ENCODE measurements around the gene ABLIM1. TPM values are rescaled to one million over a fixed set of nuclear protein-coding genes. Genes with fewer than 3 reads are reported as not detected.
A peak's percentile ranks its signal among the peaks of the same experiment; 100 is the strongest.

Gene ABLIM1
- total and polyA plus RNA-seq, 5 donors, result 149 to 462 (median 411) TPM

GRCh38 chr10:114647545-114648138 is 10.4 kb downstream of the ABLIM1 start:
- H3K27me3 ChIP-seq (ENCODE audit: control insufficient read depth, insufficient read depth), result no peaks in the 10 kb centered on the region
- intact Hi-C loops (cut with DNase I), result no loop called here
- DNase-seq (no peak), ATAC-seq (no peak)
- H3K4me1 ChIP-seq (ENCODE audit: control insufficient read depth, insufficient read depth, low read length), result peaks cover 18% of the 10 kb centered on the region
- H3K4me3 ChIP-seq (ENCODE audit: low read length), result no peak overlapping the region
- 80% methylated on average over 2 of the region's 2 CpGs for WGBS
- H3K27ac ChIP-seq (ENCODE audit: low read length), result peak overlapping the region; percentile 85
- H3K9me3 ChIP-seq (ENCODE audit: control insufficient read depth, low read length), result no peaks in the 10 kb centered on the region

GRCh38 chr10:114646426-114646825 is 11.6 kb downstream of the ABLIM1 start:
- Histone ChIP-seq H3K4me1 (ENCODE audit: control insufficient read depth, insufficient read depth, low read length) (peaks cover 11% of the 10 kb centered on the region), H3K27me3 (ENCODE audit: control insufficient read depth, insufficient read depth) (no peaks in the 10 kb centered on the region), H3K4me3 (ENCODE audit: low read length) (no peak overlapping the region), H3K9me3 (ENCODE audit: control insufficient read depth, low read length) (no peaks in the 10 kb centered on the region), H3K27ac (ENCODE audit: low read length) (peak overlapping the region; percentile 30)
- intact Hi-C loops (cut with DNase I), result no loop called here
- no peak for ATAC-seq
- no peak for DNase-seq
- 67% methylated on average over 5 of the region's 5 CpGs for WGBS

GRCh38 chr10:114645706-114646105 is 12.4 kb downstream of the ABLIM1 start:
- Histone ChIP-seq H3K4me3 (ENCODE audit: low read length) (no peak overlapping the region), H3K9me3 (ENCODE audit: control insufficient read depth, low read length) (no peaks in the 10 kb centered on the region), H3K27ac (ENCODE audit: low read length) (no peak overlapping the region), H3K4me1 (ENCODE audit: control insufficient read depth, insufficient read depth, low read length) (peaks cover 9% of the 10 kb centered on the region), H3K27me3 (ENCODE audit: control insufficient read depth, insufficient read depth) (no peaks in the 10 kb centered on the region)
- WGBS, result 70% methylated on average over 3 of the region's 3 CpGs
- intact Hi-C loops (cut with DNase I), result no loop called here
- ATAC-seq, result no peak
- no peak for DNase-seq

GRCh38 chr10:114643158-114643557 is 14.9 kb downstream of the ABLIM1 start:
- DNase-seq (no peak), ATAC-seq (no peak)
- peaks cover 8% of the 10 kb centered on the region for H3K4me1 ChIP-seq (ENCODE audit: control insufficient read depth, insufficient read depth, low read length)
- WGBS, result 82% methylated on average over 2 of the region's 2 CpGs
- no peaks in the 10 kb centered on the region for H3K9me3 ChIP-seq (ENCODE audit: control insufficient read depth, low read length)
- no peak overlapping the region for H3K27ac ChIP-seq (ENCODE audit: low read length)
- no peak overlapping the region for H3K4me3 ChIP-seq (ENCODE audit: low read length)
- intact Hi-C loops (cut with DNase I), result no loop called here
- H3K27me3 ChIP-seq (ENCODE audit: control insufficient read depth, insufficient read depth), result no peaks in the 10 kb centered on the region

GRCh38 chr10:114642729-114643128 is 15.3 kb downstream of the ABLIM1 start:
- WGBS, result 45% methylated on average over 5 of the region's 5 CpGs
- Histone ChIP-seq H3K27ac (ENCODE audit: low read length) (no peak overlapping the region), H3K9me3 (ENCODE audit: control insufficient read depth, low read length) (no peaks in the 10 kb centered on the region), H3K27me3 (ENCODE audit: control insufficient read depth, insufficient read depth) (no peaks in the 10 kb centered on the region), H3K4me3 (ENCODE audit: low read length) (no peak overlapping the region), H3K4me1 (ENCODE audit: control insufficient read depth, insufficient read depth, low read length) (peaks cover 8% of the 10 kb centered on the region)
- intact Hi-C loops (cut with DNase I), result no loop called here
- ATAC-seq, result no peak
- no peak for DNase-seq

- WGBS, result 48% methylated on average over 8 of the region's 8 CpGs
- peak overlapping the region; percentile 63 for H3K27ac ChIP-seq (ENCODE audit: low read length)
- ATAC-seq, result peak in 1 of 2 donors; percentile 39
- H3K9me3 ChIP-seq (ENCODE audit: control insufficient read depth, low read length), result no peaks in the 10 kb centered on the region
- intact Hi-C loops (cut with DNase I), result loop anchor here in 2 of 4 donors (10.0 kb wide), 2 partner anchors 46 to 126 kb away; no protein-coding TSS in a partner anchor
- H3K4me3 ChIP-seq (ENCODE audit: low read length), result no peak overlapping the region
- no peaks in the 10 kb centered on the region for H3K27me3 ChIP-seq (ENCODE audit: control insufficient read depth, insufficient read depth)
- no peak for DNase-seq
- peaks cover 11% of the 10 kb centered on the region for H3K4me1 ChIP-seq (ENCODE audit: control insufficient read depth, insufficient read depth, low read length)
Observed at GRCh38 chr10:114638821-114639625, 19.1 kb downstream of the ABLIM1 start.

- no peak for ATAC-seq
- peak overlapping the region; percentile 90 for H3K27ac ChIP-seq (ENCODE audit: low read length)
- WGBS, result 93% methylated on average over 6 of the region's 6 CpGs
- no peak overlapping the region for H3K4me3 ChIP-seq (ENCODE audit: low read length)
- no peak for DNase-seq
- peaks cover 18% of the 10 kb centered on the region for H3K4me1 ChIP-seq (ENCODE audit: control insufficient read depth, insufficient read depth, low read length)
- no peaks in the 10 kb centered on the region for H3K27me3 ChIP-seq (ENCODE audit: control insufficient read depth, insufficient read depth)
- H3K9me3 ChIP-seq (ENCODE audit: control insufficient read depth, low read length), result no peaks in the 10 kb centered on the region
- intact Hi-C loops (cut with DNase I), result loop anchor here in 2 of 4 donors (10.0 kb wide), 2 partner anchors 49 to 129 kb away; no protein-coding TSS in a partner anchor
Observed at GRCh38 chr10:114635797-114636550, 22.1 kb downstream of the ABLIM1 start.

- no peak for DNase-seq
- Histone ChIP-seq H3K27me3 (ENCODE audit: control insufficient read depth, insufficient read depth) (no peaks in the 10 kb centered on the region), H3K4me1 (ENCODE audit: control insufficient read depth, insufficient read depth, low read length) (peaks cover 18% of the 10 kb centered on the region), H3K9me3 (ENCODE audit: control insufficient read depth, low read length) (no peaks in the 10 kb centered on the region), H3K27ac (ENCODE audit: low read length) (peak overlapping the region; percentile 90), H3K4me3 (ENCODE audit: low read length) (peak overlapping the region; percentile 5)
- 17% methylated on average over 7 of the region's 7 CpGs for WGBS
- ATAC-seq, result no peak
- intact Hi-C loops (cut with DNase I), result loop anchor here in 2 of 4 donors (10.0 kb wide), 2 partner anchors 50 to 130 kb away; no protein-coding TSS in a partner anchor
Observed at GRCh38 chr10:114635101-114635500, 23.0 kb downstream of the ABLIM1 start.

- Histone ChIP-seq H3K4me1 (ENCODE audit: control insufficient read depth, insufficient read depth, low read length) (peaks cover 18% of the 10 kb centered on the region), H3K9me3 (ENCODE audit: control insufficient read depth, low read length) (no peaks in the 10 kb centered on the region), H3K4me3 (ENCODE audit: low read length) (peak overlapping the region; percentile 5), H3K27ac (ENCODE audit: low read length) (peak overlapping the region; percentile 57), H3K27me3 (ENCODE audit: control insufficient read depth, insufficient read depth) (no peaks in the 10 kb centered on the region)
- DNase-seq, result peak; percentile 77 to 89 (median 81)
- WGBS, result 14% methylated on average over 4 of the region's 4 CpGs
- ATAC-seq, result peak; percentile 78 to 79
- intact Hi-C loops (cut with DNase I), result loop anchor here in 2 of 4 donors (10.0 kb wide), 2 partner anchors 50 to 130 kb away; no protein-coding TSS in a partner anchor
Observed at GRCh38 chr10:114634609-114634979, 23.5 kb downstream of the ABLIM1 start.

GRCh38 chr10:114632869-114633715 is 25.0 kb downstream of the ABLIM1 start:
- H3K27me3 ChIP-seq (ENCODE audit: control insufficient read depth, insufficient read depth), result no peaks in the 10 kb centered on the region
- ATAC-seq (peak; percentile 64 to 78), DNase-seq (peak; percentile 43 to 78 (median 70))
- peak overlapping the region; percentile 87 for H3K27ac ChIP-seq (ENCODE audit: low read length)
- WGBS, result 29% methylated on average over 13 of the region's 13 CpGs
- H3K9me3 ChIP-seq (ENCODE audit: control insufficient read depth, low read length), result no peaks in the 10 kb centered on the region
- intact Hi-C loops (cut with DNase I), result loop anchor here in 2 of 4 donors (10.0 kb wide), 2 partner anchors 52 to 132 kb away; no protein-coding TSS in a partner anchor
- peaks cover 14% of the 10 kb centered on the region for H3K4me1 ChIP-seq (ENCODE audit: control insufficient read depth, insufficient read depth, low read length)
- H3K4me3 ChIP-seq (ENCODE audit: low read length), result peak overlapping the region; percentile 97
